ENCODE results near the gene ZNHIT2.

The ZNHIT2 gene

DNA sequence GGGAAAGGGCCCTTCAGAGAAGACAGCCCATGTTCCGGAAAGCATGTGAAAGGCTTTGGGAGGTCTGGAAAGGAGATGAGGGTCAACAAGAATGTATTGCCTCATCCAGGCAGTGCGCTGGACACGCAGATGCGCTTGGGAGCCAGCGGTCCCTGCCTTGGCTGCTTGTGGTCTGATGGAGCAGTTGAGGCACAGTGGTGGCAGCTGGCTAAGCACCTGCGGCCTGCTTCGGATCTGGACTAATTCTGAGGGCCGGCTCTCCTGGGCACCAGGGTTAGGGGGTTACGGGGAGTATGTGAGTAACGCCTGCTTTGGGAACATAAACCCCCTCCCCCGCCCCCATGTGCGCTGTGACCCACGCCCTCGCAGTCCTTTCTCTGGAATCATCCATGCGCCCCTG lies 10.4 kb downstream of the ZNHIT2 start:
- DNase-seq (ENCODE audit: low read depth in 2 of 3, low spot score in 2 of 3) = no peak

DNA sequence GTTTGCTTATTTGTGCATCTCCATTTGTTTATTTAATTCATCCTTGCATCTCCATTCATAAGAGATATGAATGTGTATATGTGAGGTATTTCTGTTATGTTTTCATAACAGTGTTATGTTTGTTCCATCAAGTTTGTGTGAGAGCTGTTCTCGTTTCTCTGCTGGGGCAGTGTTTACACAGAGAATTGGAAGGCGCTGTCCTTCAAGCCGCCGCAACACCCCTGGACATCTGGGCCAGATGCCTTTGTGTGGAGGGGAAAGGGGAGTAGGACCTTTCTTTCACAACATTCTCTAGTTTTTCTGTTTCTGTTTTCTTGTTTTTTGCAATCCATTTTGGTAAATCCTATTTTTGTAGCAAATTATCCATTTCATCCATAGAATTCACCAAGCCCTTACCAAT lies 12.9 kb downstream of the ZNHIT2 start:
- DNase-seq (ENCODE audit: low read depth in 2 of 3, low spot score in 2 of 3) = no peak

DNA sequence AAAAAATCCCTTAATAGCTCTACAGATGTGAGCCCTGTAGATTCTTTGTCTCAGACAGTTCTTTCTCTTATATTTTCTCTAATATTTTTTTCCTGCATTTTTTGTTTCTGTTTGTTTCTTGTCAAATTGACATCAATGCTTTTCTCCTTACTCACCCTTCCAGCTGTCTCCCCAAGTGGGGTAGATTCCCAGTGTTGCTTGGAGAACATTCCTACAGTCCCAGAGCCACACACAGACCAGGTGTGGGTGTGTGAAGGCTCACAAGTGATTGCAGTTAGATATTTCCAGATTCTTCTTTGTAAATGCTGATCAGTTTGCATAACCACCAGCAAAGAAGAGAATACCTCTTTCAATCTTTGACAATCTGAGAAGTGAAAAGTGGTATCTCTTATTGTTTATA lies 14.0 kb downstream of the ZNHIT2 start:
- DNase-seq (ENCODE audit: low read depth in 2 of 3, low spot score in 2 of 3) = no peak

DNA sequence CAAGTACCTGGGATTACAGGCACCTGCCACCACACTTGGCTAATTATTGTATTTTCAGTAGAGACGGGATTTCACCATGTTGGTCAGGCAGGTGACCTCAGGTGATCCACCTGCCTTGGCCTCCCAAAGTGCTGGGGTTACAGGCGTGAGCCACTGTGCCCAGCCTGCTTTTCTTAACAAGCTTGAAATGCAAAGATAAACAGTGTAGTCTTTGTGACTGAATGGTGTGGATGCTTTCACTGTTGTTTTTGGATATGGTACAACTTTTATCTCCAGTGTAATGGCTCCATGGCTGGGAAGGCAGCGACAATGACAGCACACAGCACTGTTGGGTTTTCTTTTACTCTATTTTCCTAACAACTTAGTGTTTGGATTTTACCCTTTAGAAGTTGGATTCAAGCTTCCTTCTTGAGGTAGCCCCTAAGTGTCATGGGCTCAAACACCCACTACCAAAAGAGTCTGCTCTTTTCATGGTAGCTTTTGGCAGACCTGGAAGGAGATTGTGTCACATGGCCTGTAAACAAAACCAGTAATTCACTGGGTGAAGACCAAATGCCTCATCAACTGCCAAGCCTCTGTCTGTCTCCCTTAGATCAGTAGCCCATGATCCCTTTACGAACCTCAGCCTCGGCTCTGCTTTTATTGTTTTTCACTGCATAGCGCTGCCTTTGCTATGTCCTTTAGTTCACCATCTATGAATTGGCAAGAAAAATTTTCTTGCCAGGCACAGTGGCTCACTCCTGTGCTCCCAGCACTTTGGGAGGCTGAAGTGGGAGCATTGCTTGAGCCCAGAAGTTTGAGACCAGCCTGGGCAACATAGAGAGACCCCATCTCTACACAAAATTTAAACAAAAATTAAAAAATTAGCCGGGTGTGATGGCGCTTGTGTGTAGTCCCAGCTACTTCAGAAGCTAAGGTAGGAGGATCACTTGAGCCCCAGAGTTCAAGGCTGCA lies 15.1 kb downstream of the ZNHIT2 start:
- no peak for DNase-seq (ENCODE audit: low read depth in 2 of 3, low spot score in 2 of 3)

DNA sequence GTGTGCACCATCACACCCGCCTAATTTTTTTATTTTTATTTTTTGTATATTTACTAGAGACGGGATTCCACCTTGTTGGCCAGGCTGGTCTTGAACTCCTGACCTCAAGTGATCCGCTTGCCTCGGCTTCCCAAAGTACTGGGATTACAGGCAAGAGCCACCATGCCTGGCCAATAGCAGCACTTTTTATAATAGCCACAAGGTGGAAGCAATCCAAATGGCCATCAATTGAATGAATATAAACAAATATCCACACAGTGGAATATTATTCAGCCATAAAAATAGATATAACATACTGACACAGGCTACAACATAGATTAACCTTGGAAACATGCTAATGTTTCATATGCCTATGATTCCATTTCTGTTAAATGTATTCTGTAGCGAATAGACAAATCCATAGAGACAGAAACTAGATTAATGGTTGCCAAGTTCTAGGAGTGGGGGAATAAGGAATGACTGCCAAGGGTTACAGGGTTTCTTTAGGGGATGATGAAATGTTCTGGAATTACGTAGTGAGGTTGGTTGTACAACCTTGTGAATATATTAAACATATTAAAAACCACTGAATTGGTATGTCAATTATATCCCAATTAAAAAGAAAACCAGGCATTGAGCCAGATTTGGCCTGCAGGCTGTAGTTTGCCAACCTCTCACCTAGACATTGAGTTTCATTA lies 16.7 kb downstream of the ZNHIT2 start:
- DNase-seq (ENCODE audit: low read depth in 2 of 3, low spot score in 2 of 3) = no peak

DNA sequence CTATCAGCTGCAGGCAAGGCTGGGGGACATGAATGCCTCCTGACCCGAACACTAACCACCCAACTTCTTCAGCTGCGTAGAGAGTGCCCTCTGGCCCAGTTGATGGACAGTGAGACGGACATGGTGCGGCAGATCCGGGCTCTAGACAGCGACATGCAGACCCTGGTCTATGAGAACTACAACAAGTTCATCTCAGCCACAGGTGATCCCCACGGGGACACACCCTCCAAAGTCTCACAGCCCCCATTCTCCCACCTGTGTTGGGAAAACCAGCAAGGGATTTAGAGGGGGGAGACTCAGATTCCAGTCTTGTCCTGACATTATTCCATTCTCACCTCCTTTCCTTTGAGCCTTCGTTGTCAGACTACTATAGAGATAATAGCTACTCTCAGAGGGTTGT lies 20.6 kb downstream of the ZNHIT2 start:
- no peak for DNase-seq (ENCODE audit: low read depth in 2 of 3, low spot score in 2 of 3)

DNA sequence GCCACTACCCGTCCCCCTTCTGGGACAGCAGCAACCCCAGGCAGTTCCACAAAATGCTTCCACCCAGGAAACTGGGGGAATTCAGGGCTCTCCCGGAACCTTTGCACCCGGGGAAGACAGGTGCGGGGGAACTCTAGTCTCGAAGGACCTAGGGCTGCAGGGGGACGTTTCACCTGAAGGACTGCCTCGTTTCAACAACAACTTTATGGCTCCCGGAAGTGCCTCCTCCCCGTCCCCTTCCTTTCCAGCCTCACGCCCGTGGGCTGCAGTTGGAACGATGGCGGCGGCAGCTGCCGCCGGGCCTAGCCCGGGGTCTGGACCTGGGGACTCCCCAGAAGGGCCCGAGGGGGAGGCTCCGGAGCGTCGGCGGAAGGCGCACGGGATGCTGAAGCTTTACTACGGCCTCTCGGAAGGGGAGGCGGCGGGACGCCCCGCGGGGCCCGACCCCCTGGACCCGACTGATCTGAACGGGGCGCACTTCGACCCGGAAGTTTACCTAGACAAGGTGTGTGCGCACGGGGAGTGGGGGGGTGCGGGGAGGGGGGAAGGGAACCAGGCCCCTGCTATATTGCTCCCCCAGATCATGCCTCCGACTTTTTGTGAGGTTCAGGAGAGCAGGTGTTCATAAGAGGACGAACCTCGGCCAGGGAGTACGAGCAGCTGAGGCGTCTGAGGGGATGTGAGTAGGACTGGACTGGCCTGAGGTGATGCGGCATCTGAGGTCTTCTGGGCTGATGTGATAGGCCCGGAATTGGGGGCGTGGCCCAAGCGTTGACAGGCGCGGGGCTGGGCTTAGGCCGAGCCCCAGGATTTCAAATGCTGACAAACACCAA lies 21.3 kb downstream of the ZNHIT2 start, which contains the start of gene VPS51:
TSS of gene VPS51 (plus strand) at position 241 of the 833 bp plus-strand sequence. CDS start at position 278, 37 bp downstream.
- DNase-seq (ENCODE audit: low read depth in 2 of 3, low spot score in 2 of 3) = peak; percentile 60 to 73 (median 60)

DNA sequence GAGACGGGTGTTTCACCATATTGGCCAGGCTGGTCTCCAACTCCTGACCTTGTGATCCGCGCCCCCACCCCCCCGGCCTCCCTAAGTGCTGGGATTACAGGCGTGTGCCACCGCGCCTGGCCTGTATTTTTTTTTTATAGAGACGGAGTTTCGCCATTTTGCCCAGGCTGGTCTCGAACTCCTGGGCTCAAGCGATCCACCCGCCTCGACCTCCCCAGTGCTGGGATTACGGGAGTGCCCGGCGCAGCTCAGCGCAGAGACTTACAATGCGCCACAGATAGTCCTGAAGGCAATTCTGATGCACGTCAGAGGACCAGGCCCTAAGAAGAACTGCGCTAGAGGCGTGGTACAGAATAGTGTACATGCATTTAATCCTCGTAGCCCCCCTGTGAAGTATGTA lies 22.1 kb downstream of the ZNHIT2 start:
- no peak for DNase-seq (ENCODE audit: low read depth in 2 of 3, low spot score in 2 of 3)

DNA sequence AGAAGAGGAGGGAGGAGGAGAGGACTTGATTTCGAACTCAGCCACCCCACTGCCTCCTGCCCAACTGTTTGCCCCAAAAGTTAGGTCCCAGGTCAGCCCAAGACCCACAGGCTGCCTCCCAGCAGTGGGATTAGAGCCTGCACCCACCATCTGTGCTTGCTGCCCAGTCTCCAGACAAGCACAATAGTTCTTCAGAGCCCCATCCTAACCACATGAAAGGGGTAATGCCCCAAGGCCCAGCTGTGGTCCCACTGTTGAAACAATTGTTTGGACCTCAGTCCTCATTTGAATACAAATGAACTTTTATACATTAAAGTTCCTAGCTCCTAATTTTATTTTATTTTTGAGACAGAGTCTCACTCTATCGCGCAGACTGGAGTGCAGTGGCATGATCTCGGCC lies 26.9 kb downstream of the ZNHIT2 start:
- no peak for DNase-seq (ENCODE audit: low read depth in 2 of 3, low spot score in 2 of 3)

DNA sequence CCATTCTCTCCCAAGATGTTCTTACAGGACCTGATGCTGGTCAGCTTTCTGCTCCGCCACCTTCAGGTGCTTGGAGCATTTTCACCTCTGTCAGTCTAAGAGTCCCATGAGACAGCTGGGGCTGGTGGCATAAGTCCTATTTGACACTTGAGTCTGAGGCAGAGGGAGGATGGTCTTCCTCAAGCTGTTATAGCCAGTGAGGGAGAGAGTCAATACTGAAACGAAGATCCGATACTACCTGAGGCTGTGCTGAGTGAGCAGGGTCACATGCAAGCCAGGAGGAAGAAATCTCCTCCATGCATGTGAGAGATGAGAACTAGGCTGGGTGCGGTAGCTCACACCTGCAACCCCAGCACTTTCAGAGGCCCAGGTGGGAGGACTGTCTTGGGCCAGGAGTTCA lies 27.9 kb downstream of the ZNHIT2 start:
- no peak for DNase-seq (ENCODE audit: low read depth in 2 of 3, low spot score in 2 of 3)

DNA sequence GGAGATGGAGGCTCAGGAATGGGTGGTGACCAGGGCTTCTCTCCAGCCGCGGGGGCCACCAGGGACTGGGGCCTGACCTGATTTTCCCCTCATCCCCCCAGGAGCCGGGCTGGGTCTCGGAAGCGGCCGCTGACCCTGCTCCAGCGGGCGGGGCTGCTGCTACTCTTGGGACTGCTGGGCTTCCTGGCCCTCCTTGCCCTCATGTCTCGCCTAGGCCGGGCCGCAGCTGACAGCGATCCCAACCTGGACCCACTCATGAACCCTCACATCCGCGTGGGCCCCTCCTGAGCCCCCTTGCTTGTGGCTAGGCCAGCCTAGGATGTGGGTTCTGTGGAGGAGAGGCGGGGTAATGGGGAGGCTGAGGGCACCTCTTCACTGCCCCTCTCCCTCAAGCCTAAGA lies 29.7 kb downstream of the ZNHIT2 start:
- no peak for DNase-seq (ENCODE audit: low read depth in 2 of 3, low spot score in 2 of 3)

DNA sequence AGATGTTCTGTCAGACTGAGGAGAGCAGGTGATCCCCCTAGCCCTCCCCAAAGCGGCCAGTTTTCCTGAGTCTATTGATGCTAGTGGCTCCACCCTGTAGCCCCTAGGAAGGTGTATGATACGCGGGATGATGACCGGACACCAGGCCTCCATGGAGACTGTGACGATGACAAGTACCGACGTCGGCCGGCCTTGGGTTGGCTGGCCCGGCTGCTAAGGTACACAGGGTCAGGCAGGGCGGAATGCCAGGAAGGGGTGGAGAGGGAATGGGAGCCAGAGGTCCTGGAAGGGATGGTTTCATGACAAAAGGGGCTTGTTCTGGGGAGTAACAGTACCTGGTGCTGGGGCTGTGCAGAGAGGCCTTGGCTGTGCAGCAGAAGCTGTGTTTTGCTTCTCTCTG lies 30.3 kb downstream of the ZNHIT2 start:
- no peak for DNase-seq (ENCODE audit: low read depth in 2 of 3, low spot score in 2 of 3)

DNA sequence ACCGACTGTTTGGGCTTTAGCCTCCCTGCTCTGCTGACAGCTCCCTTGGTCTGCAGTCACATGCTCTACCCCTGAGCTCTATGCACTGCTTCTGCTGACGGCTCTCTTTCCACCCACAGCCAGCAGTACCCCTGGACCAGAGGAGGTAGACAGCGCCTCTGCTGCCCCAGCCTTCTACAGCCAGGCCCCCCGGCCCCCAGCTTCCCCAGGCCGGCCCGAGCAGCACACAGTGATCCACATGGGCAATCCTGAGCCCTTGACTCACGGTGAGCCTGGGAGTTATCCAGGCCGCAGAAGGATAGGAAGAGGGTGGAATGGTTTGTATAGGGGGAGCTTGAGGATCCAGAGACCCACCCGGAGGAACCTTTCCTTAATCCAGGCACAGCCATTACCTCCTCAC lies 30.7 kb downstream of the ZNHIT2 start:
- DNase-seq (ENCODE audit: low read depth in 2 of 3, low spot score in 2 of 3) = no peak

DNA sequence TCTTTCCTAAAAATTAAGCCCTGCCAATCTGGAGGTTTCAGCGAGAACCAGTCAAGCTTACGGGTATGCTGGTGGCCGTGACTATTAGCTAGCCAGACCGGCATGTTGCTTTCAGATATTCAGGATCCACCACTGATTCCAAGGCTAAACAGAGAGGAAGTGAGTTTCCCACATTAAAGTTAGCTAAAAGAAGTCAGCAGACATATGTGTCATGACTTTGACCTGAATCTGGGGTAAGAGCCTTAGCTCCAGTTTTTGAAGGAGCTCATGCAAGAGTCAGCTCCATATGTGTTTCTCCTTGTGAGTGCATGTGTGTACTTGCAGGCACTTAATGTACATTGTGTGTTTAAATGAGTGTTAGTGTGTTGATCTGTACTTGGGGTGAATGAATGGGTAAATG lies 32.1 kb downstream of the ZNHIT2 start:
- DNase-seq (ENCODE audit: low read depth in 2 of 3, low spot score in 2 of 3) = no peak

DNA sequence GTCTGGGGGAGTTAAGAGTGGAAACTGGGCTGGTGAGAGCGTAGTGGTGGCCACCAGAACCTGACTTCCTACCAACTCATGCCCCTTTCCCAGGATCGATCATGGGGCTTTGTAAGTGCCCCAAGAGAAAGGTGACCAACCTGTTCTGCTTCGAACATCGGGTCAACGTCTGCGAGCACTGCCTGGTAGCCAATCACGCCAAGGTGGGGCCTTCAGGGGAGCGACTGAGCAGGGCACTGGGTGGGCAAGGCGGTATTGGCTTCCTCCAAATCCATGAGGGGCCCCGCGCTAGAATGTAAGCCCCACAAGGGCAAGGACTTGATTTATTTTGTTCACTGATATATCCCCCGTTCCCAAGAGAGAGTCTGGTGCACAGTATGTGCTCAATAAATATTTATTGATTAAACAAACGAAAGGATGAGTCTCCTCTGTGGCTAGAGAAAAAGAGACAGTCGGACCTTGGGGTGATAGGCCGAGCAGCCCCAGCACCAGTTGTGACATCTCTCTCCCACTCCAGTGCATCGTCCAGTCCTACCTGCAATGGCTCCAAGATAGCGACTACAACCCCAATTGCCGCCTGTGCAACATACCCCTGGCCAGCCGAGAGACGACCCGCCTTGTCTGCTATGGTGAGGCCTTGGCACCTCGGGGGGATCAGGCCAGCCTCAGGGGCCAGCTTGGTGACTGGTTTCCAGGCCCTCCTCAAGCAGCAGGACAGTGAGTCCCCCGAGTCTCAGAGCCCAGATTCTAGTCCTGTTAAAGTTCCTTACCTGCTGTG lies 32.7 kb downstream of the ZNHIT2 start:
- DNase-seq (ENCODE audit: low read depth in 2 of 3, low spot score in 2 of 3) = no peak

DNA sequence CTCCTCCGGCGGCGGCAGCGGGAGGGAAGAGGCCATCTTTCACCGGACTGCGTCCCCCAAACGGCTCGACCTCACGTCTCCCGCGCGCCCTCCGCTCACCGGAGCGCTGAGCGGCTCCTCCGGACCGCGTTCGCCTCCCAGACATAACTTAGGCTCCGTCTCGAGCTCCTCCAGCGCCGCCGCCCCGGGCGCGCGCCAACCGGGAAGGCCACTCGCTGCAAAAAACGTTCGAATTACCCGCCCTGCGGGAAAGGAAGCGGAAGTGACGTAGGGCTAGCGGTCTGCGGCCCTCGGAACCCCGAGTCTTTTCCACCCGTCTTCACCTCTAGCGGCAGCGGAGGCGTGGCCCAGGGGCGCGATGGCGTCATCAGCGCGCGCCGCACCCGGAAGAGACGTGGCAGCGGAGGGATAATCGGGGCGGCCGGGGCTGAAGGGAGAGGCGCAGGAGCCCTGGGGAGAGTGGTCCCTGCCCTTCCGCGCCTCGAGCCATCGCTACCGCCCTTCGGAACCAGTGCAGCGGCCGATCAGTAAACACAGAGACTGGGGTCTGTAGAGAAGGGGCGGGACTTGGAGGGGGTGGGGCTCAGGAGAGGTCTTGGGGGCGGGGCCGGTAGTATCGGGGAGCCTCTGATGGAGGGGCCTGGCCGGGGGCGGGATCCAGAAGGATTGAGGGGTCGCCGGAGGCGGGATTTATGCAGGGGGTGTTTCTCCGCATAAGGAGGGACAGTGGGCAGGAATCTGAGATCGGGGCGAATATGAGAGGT lies 33.5 kb downstream of the ZNHIT2 start, which contains the start of the genes CDCA5 and ZFPL1:
TSS of gene CDCA5 (minus strand) at position 207 of the 764 bp plus-strand sequence. CDS start at position 145, 62 bp downstream.
TSS of gene ZFPL1 (plus strand) at position 389 of the 764 bp plus-strand sequence. CDS start 477 bp downstream, outside the sequence.
- peak; percentile 96 to 98 (median 97) for DNase-seq (ENCODE audit: low read depth in 2 of 3, low spot score in 2 of 3)

DNA sequence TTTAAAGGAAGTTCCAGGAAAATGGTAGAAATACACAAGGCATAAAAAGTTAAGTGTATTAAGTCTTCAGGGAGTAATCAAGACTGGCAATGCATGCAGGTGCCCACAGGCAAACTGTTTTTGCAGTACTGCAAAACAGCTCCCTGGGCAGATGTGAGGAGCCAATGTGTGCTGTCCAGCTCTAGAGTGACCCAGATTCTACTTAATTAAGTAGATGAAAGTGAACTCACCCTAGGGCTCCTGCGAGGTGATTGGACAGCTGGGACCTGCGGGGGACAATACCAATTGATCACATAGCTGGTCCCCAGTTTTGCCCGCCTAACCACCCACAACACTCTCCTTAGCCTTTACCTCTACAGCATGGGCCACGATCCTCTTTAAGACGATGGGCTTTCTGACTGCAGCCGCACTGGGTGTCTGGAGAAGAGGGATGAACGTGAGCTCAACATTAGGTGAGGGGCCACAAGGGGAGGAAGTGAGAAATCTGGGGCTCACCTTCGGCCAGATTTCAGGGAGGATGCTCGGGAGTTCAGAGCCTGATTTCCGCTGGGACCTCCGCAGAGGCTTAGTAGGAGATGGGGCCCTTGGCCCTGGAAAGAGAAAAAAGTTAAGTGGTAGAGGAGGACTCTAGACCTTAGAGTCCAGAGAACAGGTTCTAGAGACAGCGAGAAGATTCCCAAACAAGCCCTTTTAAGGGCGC lies 34.2 kb downstream of the ZNHIT2 start:
- no peak for DNase-seq (ENCODE audit: low read depth in 2 of 3, low spot score in 2 of 3)

DNA sequence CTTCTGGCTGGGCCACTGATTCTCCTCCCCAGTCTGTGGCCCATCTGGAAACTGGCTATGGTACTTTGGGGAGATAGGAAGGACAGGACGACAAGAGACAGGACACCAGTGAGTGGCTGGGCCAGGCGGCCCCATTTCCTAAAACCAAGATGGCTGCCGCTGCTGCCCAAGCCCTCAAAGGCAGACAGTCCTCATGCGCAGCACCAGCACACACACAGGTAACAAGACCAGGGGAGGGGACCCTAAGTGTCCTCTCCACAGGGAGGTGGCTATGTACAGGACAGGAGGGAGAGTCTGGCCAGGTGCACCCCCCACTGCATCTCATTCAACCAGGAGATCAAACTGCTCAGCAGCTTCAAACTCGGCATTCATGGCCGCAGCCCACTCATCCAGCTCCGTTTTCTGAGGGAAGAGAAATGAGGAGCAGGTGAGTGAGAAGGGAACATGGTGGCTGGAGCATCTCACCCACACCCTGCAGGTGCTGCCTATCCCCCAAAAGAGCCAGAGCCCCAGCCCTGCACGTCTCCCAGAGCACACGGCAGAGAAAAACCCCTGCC lies 38.6 kb downstream of the ZNHIT2 start:
- no peak for DNase-seq (ENCODE audit: low read depth in 2 of 3, low spot score in 2 of 3)

DNA sequence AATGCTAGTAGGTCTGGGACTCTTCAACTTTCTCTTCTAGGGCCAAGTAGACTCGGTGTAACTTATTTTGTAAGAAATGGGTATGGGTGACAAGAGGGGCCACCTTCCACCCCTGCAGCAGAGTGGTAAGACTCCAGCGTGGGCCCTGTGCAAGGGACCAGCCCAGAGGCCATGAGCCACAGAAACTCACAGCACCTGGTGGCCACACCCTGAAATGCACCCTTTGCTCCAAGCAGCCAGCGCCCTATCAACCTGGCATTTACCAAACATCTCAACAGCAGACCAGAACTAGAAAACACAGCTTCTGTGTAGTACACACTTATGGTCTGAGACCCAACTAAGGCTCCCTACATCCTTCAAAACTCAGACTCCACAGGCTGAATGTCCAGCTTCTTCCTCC lies 39.4 kb downstream of the ZNHIT2 start:
- no peak for DNase-seq (ENCODE audit: low read depth in 2 of 3, low spot score in 2 of 3)
